Activated T-cell treated with anti-CD3 and anti-CD28 coated beads, Interleukin-2, amount 50 U/mL, for 48 hours (primary cell): Measurements from ENCODE around the gene REC114.

ENCODE experiments used
- DNase-seq, 2 experiments: peaks; one replicate each; pipeline ENCODE4 v3.0.0-alpha.2; 2020

Gene REC114

GRCh38 chr15:73583544-73583943 is 140.6 kb downstream of the REC114 start:
- DNase-seq = no peak

- DNase-seq = no peak
Measured at GRCh38 chr15:73584699-73585420, 141.9 kb downstream of the REC114 start.

GRCh38 chr15:73585871-73586654 is 143.1 kb downstream of the REC114 start:
- no peak for DNase-seq

- no peak for DNase-seq
Measured at GRCh38 chr15:73589766-73590165, 146.8 kb downstream of the REC114 start.

GRCh38 chr15:73590263-73590662 is 147.3 kb downstream of the REC114 start:
- DNase-seq = no peak

GRCh38 chr15:73593304-73594074 is 150.5 kb downstream of the REC114 start:
- DNase-seq = no peak

- no peak for DNase-seq
Measured at GRCh38 chr15:73594109-73594508, 151.1 kb downstream of the REC114 start.

GRCh38 chr15:73596174-73596573 is 153.2 kb downstream of the REC114 start:
- no peak for DNase-seq

- no peak for DNase-seq
Measured at GRCh38 chr15:73597036-73597638, 154.2 kb downstream of the REC114 start.

GRCh38 chr15:73598530-73599160 is 155.7 kb downstream of the REC114 start:
- no peak for DNase-seq

- DNase-seq = no peak
Measured at GRCh38 chr15:73599934-73600333, 157.0 kb downstream of the REC114 start.

- no peak for DNase-seq
Measured at GRCh38 chr15:73600413-73601335, 157.7 kb downstream of the REC114 start.

- no peak for DNase-seq
Measured at GRCh38 chr15:73601451-73602445, 158.8 kb downstream of the REC114 start.

- no peak for DNase-seq
Measured at GRCh38 chr15:73602446-73602843, 159.5 kb downstream of the REC114 start.

GRCh38 chr15:73602992-73603391 is 160.0 kb downstream of the REC114 start:
- DNase-seq = no peak

GRCh38 chr15:73604477-73604876 is 161.5 kb downstream of the REC114 start:
- no peak for DNase-seq

GRCh38 chr15:73605759-73606436 is 162.9 kb downstream of the REC114 start:
- DNase-seq = no peak

GRCh38 chr15:73607405-73607804 is 164.4 kb downstream of the REC114 start:
- no peak for DNase-seq

GRCh38 chr15:73607843-73608242 is 164.9 kb downstream of the REC114 start:
- no peak for DNase-seq

- no peak for DNase-seq
Measured at GRCh38 chr15:73608475-73608874, 165.5 kb downstream of the REC114 start.
